OCI-LY7 (cell line): ENCODE results near the gene SLC22A13. TPM values are rescaled to one million over a fixed set of nuclear protein-coding genes. Genes with fewer than 3 reads are reported as not detected.

Experiments
- BruUV-seq: library from RNA; stranded (reverse); fragments of 400-500 nt; replicated peaks from 2 replicates; lab custom pipeline; 2021; lab: Mats Ljungman, UMichigan
- CTCF ChIA-PET: fragments of 300-600 bp; sonication (Branson Sonifier 250); formaldehyde crosslinking; loops from one replicate; lab custom pipeline; 2022; ENCODE audit warnings: antibody characterized with exemption; ENCODE audit not compliant: unreplicated experiment; lab: Charles Lee
- POLR2A ChIA-PET: fragments of 300-600 bp; sonication (Branson Sonifier 250); formaldehyde crosslinking; loops from one replicate; lab custom pipeline; 2022; ENCODE audit warnings: antibody characterized with exemption; lab: Charles Lee
- DNase-seq: peaks from one replicate; pipeline ENCODE4 v3.0.0-alpha.2; 2015; ENCODE audit warnings: low spot score
- H2AFZ ChIP-seq: fragments of 200-600 bp; sonication (generic), shearing (Covaris generic); 2 replicates; pipeline ENCODE4 v1.6.1; 2014; ENCODE audit warnings: mild to moderate bottlenecking, antibody characterized with exemption, low read length, moderate library complexity
- H3K27ac ChIP-seq: fragments of 200-600 bp; sonication (generic); 2 replicates; pipeline ENCODE4 v1.5.1; 2014; ENCODE audit warnings: mixed run types, low read depth, mild to moderate bottlenecking, moderate library complexity, low read length, inconsistent platforms; ENCODE audit not compliant: poor library complexity, severe bottlenecking
- H3K36me3 ChIP-seq: fragments of 200-600 bp; sonication (generic); 2 replicates; pipeline ENCODE4 v1.6.1; 2014; ENCODE audit warnings: mild to moderate bottlenecking, antibody characterized with exemption, low read length, moderate library complexity, mixed read lengths; ENCODE audit not compliant: insufficient read depth
- H3K4me1 ChIP-seq: fragments of 200-600 bp; sonication (generic); 2 replicates; pipeline ENCODE4 v1.5.1; 2014; ENCODE audit warnings: mild to moderate bottlenecking, low read length; ENCODE audit not compliant: insufficient read depth, poor library complexity, severe bottlenecking
- H3K4me2 ChIP-seq: fragments of 200-600 bp; sonication (generic); 2 replicates; pipeline ENCODE4 v1.6.1; 2014; ENCODE audit warnings: mild to moderate bottlenecking, low read length
- H3K4me3 ChIP-seq: fragments of 200-600 bp; sonication (generic); 2 replicates; pipeline ENCODE4 v1.5.1; 2014; ENCODE audit warnings: mild to moderate bottlenecking, low read depth, low read length; ENCODE audit not compliant: poor library complexity, severe bottlenecking
- H3K79me2 ChIP-seq: fragments of 200-600 bp; sonication (generic); 2 replicates; pipeline ENCODE4 v1.6.1; 2016; ENCODE audit warnings: low read depth, mild to moderate bottlenecking, low read length, moderate library complexity, mixed read lengths; ENCODE audit not compliant: insufficient read depth
- H3K9me2 ChIP-seq: fragments of 200-600 bp; sonication (generic); 2 replicates; pipeline ENCODE4 v1.6.1; 2016; ENCODE audit warnings: mild to moderate bottlenecking, low read length, mixed read lengths; ENCODE audit not compliant: insufficient read depth
- H3K9me3 ChIP-seq: fragments of 200-600 bp; sonication (generic); 2 replicates; pipeline ENCODE4 v1.6.1; 2014; ENCODE audit warnings: mild to moderate bottlenecking, mixed run types, low read length, mixed read lengths
- H4K20me1 ChIP-seq: fragments of 200-600 bp; sonication (generic); 2 replicates; pipeline ENCODE4 v1.6.1; 2014; ENCODE audit warnings: mild to moderate bottlenecking, antibody characterized with exemption, low read length, moderate library complexity, mixed read lengths; ENCODE audit not compliant: insufficient read depth
- CTCF ChIP-seq: fragments of 200-600 bp; sonication (generic); conservative IDR thresholded peaks from 2 replicates; pipeline ENCODE4 v1.5.1; 2014; ENCODE audit warnings: mild to moderate bottlenecking, antibody characterized with exemption, low read length, moderate library complexity, mixed read lengths
- EZH2phosphoT487 ChIP-seq: fragments of 200-600 bp; sonication (generic); IDR thresholded peaks from 2 replicates; pipeline ENCODE4 v1.6.1; 2018; ENCODE audit warnings: low read depth, borderline replicate concordance, mild to moderate bottlenecking, mixed run types, antibody characterized with exemption, low read length, moderate library complexity, mixed read lengths
- intact Hi-C: fragments of 100-400 bp; cut with micrococcal nuclease; formaldehyde crosslinking; loops from one replicate; pipeline ENCODE4 v1.10.0; 2022; ENCODE audit not compliant: unreplicated experiment
- total RNA-seq, 2 experiments: library from RNA; depleted of rRNA in 1 of 2; stranded (reverse); fragments of >200 nt in 1 of 2; shearing (Covaris generic) in 1 of 2; gene quantifications; 2 replicates each; pipeline ENCODE4 v1.2.3, GENCODE V29; 2014 to 2022

The SLC22A13 gene
- total RNA-seq, 2 experiments from 2014 or later = 0.13 to 0.27 TPM

GRCh38 chr3:38270606-38271005 lies 5.0 kb downstream of the SLC22A13 start:
- Histone ChIP-seq H3K79me2 (no peaks in the 10 kb centered on the region), H3K9me3 (no peaks in the 10 kb centered on the region), H3K4me1 (peaks cover 6% of the 10 kb centered on the region), H3K36me3 (no peaks in the 10 kb centered on the region), H3K9me2 (no peaks in the 10 kb centered on the region), H3K27ac (no peak overlapping the region), H4K20me1 (no peaks in the 10 kb centered on the region), H3K4me3 (no peak overlapping the region), H3K4me2 (no peak overlapping the region), H2AFZ (no peak overlapping the region)
- TF ChIP-seq CTCF (no peak), EZH2phosphoT487 (no peak)
- POLR2A ChIA-PET = no interaction called here
- no peak for DNase-seq
- intact Hi-C loops = no loop called here
- CTCF ChIA-PET = interaction anchor here (0.6 kb wide), 1 partner anchor 419 kb away, joined by 8 read pairs; no protein-coding TSS in a partner anchor
- no TSS peak for BruUV-seq

DNA sequence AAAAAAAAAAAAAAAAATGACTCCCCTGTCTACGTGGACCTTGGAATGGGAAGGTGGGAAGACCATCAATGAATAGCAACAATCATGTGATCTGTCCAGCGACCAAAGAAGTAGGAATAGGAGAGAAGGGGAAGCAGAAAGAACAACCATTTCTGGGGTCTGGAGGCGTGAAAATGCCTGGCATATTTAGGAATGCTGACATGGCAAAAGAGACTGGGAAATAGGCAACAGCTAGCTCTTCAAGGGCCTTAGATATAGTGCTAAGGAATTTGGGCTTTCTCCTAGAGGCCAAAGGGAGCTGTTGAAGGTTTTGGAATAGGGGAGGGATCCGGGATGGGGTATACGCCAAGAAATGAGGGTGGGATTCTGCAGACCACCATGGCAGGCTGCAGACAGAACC lies 5.9 kb downstream of the SLC22A13 start:
- Histone ChIP-seq H2AFZ (no peak overlapping the region), H3K4me2 (no peak overlapping the region), H3K79me2 (no peaks in the 10 kb centered on the region), H3K9me3 (no peaks in the 10 kb centered on the region), H3K36me3 (no peaks in the 10 kb centered on the region), H3K4me3 (no peak overlapping the region), H3K27ac (no peak overlapping the region), H3K4me1 (peaks cover 6% of the 10 kb centered on the region), H4K20me1 (no peaks in the 10 kb centered on the region), H3K9me2 (no peaks in the 10 kb centered on the region)
- CTCF ChIA-PET = interaction anchor here (0.6 kb wide), 1 partner anchor 420 kb away, joined by 8 read pairs; no protein-coding TSS in a partner anchor
- POLR2A ChIA-PET = no interaction called here
- no peak for DNase-seq
- BruUV-seq = no TSS peak
- TF ChIP-seq EZH2phosphoT487 (no peak), CTCF (no peak)
- intact Hi-C loops = no loop called here

DNA sequence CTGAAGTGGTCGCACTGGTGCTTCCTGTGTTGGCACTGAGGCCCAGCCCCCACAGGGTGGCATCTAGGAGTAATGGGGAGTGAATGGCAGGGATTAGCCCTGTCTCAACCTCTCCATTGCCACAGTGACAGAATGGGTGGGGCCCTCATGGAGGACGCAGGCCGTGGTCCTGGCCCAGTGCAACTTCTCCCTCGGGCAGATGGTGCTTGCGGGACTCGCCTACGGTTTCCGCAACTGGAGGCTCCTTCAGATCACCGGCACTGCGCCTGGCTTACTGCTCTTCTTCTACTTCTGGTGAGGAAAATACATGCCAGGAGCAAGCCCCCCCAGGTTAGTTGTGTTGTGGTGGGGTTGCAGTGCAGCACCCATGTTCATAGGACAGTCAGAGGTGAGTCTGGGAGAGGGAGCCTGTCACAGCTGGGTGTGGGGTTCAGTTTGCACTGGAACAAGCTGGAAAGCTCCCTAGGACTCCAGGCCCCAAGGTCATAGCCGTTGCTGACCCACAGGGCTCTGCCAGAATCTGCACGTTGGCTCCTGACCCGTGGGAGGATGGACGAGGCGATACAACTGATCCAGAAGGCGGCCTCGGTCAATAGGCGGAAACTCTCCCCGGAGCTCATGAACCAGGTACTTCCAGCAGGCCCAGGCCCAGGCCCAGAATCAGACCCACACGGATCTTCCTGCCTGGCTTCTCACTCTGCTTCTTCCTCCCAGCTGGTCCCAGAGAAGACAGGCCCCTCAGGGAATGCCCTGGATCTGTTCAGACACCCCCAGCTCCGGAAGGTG lies 9.4 kb downstream of the SLC22A13 start:
- Histone ChIP-seq H3K4me2 (no peak overlapping the region), H2AFZ (no peak overlapping the region), H3K4me3 (no peak overlapping the region), H4K20me1 (no peaks in the 10 kb centered on the region), H3K4me1 (no peaks in the 10 kb centered on the region), H3K79me2 (no peaks in the 10 kb centered on the region), H3K27ac (no peak overlapping the region), H3K36me3 (no peaks in the 10 kb centered on the region), H3K9me2 (no peaks in the 10 kb centered on the region), H3K9me3 (no peaks in the 10 kb centered on the region)
- BruUV-seq = no TSS peak
- no peak for DNase-seq
- CTCF ChIA-PET = no interaction called here
- intact Hi-C loops = no loop called here
- TF ChIP-seq EZH2phosphoT487 (no peak), CTCF (no peak)
- POLR2A ChIA-PET = no interaction called here
